ENCODE measurements around the gene GFER. TPM values are rescaled to one million over a fixed set of nuclear protein-coding genes. Genes with fewer than 3 reads are reported as not detected.

GFER gene
- total and polyA plus RNA-seq, 9 of the 15 experiments (the other 6 are each of a cell fraction or from before 2014, with no cell fraction given) = 4.3 to 53.7 (median 19.8) TPM

DNA sequence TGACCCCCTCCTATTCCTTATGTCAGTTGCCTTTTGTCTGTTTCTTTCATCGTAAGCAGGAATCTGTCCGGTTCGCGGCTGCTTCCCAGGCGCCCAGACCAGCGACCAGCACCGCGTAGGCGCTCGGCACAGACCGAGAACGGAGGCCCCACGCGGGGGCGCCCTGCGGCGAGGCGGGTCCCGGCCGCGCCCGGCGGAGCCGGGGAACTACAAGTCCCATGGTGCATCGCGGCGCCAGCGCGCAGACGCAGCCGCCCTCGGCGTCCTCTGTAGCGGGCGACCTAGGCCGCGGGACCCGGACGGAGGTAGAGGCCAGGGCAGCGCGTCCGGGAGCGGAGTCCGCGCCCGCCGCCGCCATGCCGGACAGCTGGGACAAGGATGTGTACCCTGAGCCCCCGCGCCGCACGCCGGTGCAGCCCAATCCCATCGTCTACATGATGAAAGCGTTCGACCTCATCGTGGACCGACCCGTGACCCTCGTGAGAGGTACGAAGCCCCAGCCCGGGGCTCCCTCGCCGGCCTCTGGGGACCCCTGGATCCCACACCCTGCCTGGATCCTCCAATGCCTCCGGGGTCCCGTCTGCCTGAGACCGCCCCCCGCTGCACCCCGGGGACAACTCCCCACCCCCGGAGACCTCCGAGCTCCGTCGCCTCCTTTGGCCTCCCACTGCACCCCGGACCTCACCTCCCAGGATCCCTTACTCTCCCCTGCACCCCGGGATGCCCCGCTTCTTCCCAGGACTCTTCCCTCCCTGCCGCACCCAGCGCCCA lies 24.5 kb upstream of the GFER start, which contains the start of gene NDUFB10 (continued):
- TF ChIP-seq, protein P1, sequence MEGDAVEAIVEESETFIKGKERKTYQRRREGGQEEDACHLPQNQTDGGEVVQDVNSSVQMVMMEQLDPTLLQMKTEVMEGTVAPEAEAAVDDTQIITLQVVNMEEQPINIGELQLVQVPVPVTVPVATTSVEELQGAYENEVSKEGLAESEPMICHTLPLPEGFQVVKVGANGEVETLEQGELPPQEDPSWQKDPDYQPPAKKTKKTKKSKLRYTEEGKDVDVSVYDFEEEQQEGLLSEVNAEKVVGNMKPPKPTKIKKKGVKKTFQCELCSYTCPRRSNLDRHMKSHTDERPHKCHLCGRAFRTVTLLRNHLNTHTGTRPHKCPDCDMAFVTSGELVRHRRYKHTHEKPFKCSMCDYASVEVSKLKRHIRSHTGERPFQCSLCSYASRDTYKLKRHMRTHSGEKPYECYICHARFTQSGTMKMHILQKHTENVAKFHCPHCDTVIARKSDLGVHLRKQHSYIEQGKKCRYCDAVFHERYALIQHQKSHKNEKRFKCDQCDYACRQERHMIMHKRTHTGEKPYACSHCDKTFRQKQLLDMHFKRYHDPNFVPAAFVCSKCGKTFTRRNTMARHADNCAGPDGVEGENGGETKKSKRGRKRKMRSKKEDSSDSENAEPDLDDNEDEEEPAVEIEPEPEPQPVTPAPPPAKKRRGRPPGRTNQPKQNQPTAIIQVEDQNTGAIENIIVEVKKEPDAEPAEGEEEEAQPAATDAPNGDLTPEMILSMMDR (IDR thresholded peaks at IDR 0.05 in 2 of 3, conservative IDR thresholded peaks at IDR 0.05 in 1 of 3; ENCODE audit: insufficient read depth in 2 of 3, low read depth in 1 of 3, low read length in 3 of 3) = peak; percentile 80 to 82 (median 81)
- TF ChIP-seq ZC3H4 (CRISPR knock-in tag; IDR thresholded peaks at IDR 0.05; ENCODE audit: borderline replicate concordance) = no peak
- TF ChIP-seq, protein P2, sequence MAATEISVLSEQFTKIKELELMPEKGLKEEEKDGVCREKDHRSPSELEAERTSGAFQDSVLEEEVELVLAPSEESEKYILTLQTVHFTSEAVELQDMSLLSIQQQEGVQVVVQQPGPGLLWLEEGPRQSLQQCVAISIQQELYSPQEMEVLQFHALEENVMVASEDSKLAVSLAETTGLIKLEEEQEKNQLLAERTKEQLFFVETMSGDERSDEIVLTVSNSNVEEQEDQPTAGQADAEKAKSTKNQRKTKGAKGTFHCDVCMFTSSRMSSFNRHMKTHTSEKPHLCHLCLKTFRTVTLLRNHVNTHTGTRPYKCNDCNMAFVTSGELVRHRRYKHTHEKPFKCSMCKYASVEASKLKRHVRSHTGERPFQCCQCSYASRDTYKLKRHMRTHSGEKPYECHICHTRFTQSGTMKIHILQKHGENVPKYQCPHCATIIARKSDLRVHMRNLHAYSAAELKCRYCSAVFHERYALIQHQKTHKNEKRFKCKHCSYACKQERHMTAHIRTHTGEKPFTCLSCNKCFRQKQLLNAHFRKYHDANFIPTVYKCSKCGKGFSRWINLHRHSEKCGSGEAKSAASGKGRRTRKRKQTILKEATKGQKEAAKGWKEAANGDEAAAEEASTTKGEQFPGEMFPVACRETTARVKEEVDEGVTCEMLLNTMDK (IDR thresholded peaks at IDR 0.05; ENCODE audit: borderline replicate concordance, insufficient read depth, low read depth, low read length, poor library complexity, severe bottlenecking) = peak; percentile 100
- 0 out of 2 replicates have a peak, but pooled peaks have one; percentile 4 for TF ChIP-seq KLF16 (IDR thresholded peaks at IDR 0.05)
- TF ChIP-seq E2F3 (CRISPR knock-in tag; IDR thresholded peaks at IDR 0.05) = peak; percentile 51; the same call in 1 of the 2 replicates
- TF ChIP-seq HMG20B (CRISPR knock-in tag; IDR thresholded peaks at IDR 0.05) = no peak
- no peak for TF ChIP-seq ZNF324 (CRISPR knock-in tag; IDR thresholded peaks at IDR 0.05)
- TF ChIP-seq ZNF197 (CRISPR knock-in tag; IDR thresholded peaks at IDR 0.05; ENCODE audit: low read depth) = 0 out of 2 replicates have a peak, but pooled peaks have one; percentile 29
- TF ChIP-seq HCFC1 (IDR thresholded peaks at IDR 0.05; ENCODE audit: low read depth, low read length) = peak; percentile 98
- TF ChIP-seq, protein P3, sequence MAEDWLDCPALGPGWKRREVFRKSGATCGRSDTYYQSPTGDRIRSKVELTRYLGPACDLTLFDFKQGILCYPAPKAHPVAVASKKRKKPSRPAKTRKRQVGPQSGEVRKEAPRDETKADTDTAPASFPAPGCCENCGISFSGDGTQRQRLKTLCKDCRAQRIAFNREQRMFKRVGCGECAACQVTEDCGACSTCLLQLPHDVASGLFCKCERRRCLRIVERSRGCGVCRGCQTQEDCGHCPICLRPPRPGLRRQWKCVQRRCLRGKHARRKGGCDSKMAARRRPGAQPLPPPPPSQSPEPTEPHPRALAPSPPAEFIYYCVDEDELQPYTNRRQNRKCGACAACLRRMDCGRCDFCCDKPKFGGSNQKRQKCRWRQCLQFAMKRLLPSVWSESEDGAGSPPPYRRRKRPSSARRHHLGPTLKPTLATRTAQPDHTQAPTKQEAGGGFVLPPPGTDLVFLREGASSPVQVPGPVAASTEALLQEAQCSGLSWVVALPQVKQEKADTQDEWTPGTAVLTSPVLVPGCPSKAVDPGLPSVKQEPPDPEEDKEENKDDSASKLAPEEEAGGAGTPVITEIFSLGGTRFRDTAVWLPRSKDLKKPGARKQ (CRISPR knock-in tag; IDR thresholded peaks at IDR 0.05) = no peak
- TF ChIP-seq HEY1 (CRISPR knock-in tag; IDR thresholded peaks at IDR 0.05; ENCODE audit: borderline replicate concordance) = no peak
- TF ChIP-seq POLR2B (IDR thresholded peaks at IDR 0.05; ENCODE audit: low read depth, partially characterized antibody) = peak; percentile 73
